Stimulated activated memory B cell treated with anti-CD40 and anti-IgM and Interleukin-4, amounts not matched to agents 10 μg/mL and 1 μg/mL and 100 μg/mL, for 72 hours (primary cell): Measurements from ENCODE around the gene TRIM62.
A peak's percentile ranks its signal among the peaks of the same experiment; 100 is the strongest.
"Not testable (repeated sequence)": the region's sequence is repeated elsewhere in the genome, so short reads cannot be mapped to it uniquely, and the experiment has no call there.

Source experiments
- ATAC-seq: fragments of 150-1000 bp; cut with Tn5 transposase; 2 replicates; pipeline ENCODE4 v1.10.0; 2021
- H3K27ac Mint-ChIP-seq: one replicate; pipeline ENCODE4 v1.8.0; 2022; ENCODE audit warnings: mild to moderate bottlenecking, mixed read lengths
- H3K27me3 Mint-ChIP-seq: one replicate; pipeline ENCODE4 v1.8.0; 2022; ENCODE audit warnings: mixed read lengths
- H3K36me3 Mint-ChIP-seq: one replicate; pipeline ENCODE4 v1.8.0; 2022; ENCODE audit warnings: mixed read lengths
- H3K4me1 Mint-ChIP-seq: one replicate; pipeline ENCODE4 v1.8.0; 2022; ENCODE audit warnings: mixed read lengths
- H3K4me3 Mint-ChIP-seq: one replicate; pipeline ENCODE4 v1.8.0; 2022; ENCODE audit warnings: mild to moderate bottlenecking, moderate library complexity, mixed read lengths
- H3K9me3 Mint-ChIP-seq: one replicate; pipeline ENCODE4 v1.8.0; 2022; ENCODE audit warnings: mixed read lengths

The TRIM62 gene

GRCh38 chr1:33140153-33141149 lies 41.4 kb downstream of the TRIM62 start:
- H3K27ac Mint-ChIP-seq: peak overlapping the region; percentile 4
- H3K9me3 Mint-ChIP-seq: no peaks in the 10 kb centered on the region
- peaks cover 10% of the 10 kb centered on the region for H3K36me3 Mint-ChIP-seq
- no peaks in the 10 kb centered on the region for H3K27me3 Mint-ChIP-seq
- peaks cover 13% of the 10 kb centered on the region for H3K4me1 Mint-ChIP-seq
- no peak for ATAC-seq
- no peak overlapping the region for H3K4me3 Mint-ChIP-seq

DNA sequence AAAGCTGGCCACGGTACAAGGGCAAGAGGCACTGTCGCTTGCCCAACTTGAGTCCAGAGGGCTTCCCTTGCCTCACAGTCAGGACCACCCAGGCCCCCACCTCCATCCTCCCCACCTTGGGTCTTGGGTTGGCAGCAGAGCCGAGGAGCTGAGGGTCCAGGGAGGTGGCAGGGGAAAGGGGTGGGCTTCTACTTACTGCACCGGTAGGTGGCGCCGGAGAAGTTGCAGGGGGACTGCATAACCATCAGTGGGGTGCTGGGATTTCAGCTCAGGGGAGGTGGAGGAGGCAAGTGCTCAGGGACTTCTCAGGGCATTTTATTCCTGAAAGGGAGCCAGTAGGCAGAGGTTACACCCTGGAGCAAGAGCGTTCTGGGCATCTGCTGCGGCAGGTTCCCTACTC lies 44.0 kb downstream of the TRIM62 start:
- peaks cover 6% of the 10 kb centered on the region for H3K36me3 Mint-ChIP-seq
- H3K4me3 Mint-ChIP-seq: no peak overlapping the region
- H3K27me3 Mint-ChIP-seq: no peaks in the 10 kb centered on the region
- no peak for ATAC-seq
- no peaks in the 10 kb centered on the region for H3K9me3 Mint-ChIP-seq
- no peak overlapping the region for H3K27ac Mint-ChIP-seq
- peaks cover 19% of the 10 kb centered on the region for H3K4me1 Mint-ChIP-seq

- H3K4me3 Mint-ChIP-seq, ATAC-seq, H3K9me3 Mint-ChIP-seq, H3K27me3 Mint-ChIP-seq: not testable (repeated sequence)
- Mint-ChIP-seq H3K4me1 (peaks cover 25% of the 10 kb centered on the region), H3K36me3 (peaks cover 11% of the 10 kb centered on the region), H3K27ac (peak overlapping the region; percentile 10)
These were observed 45.8 kb downstream of the TRIM62 start for GRCh38 chr1:33136041-33136440.

GRCh38 chr1:33133478-33134105 lies 48.3 kb downstream of the TRIM62 start:
- Mint-ChIP-seq H3K27me3 (no peaks in the 10 kb centered on the region), H3K4me3 (no peak overlapping the region), H3K4me1 (peaks cover 41% of the 10 kb centered on the region), H3K27ac (no peak overlapping the region), H3K9me3 (no peaks in the 10 kb centered on the region), H3K36me3 (peaks cover 11% of the 10 kb centered on the region)
- ATAC-seq: no peak

DNA sequence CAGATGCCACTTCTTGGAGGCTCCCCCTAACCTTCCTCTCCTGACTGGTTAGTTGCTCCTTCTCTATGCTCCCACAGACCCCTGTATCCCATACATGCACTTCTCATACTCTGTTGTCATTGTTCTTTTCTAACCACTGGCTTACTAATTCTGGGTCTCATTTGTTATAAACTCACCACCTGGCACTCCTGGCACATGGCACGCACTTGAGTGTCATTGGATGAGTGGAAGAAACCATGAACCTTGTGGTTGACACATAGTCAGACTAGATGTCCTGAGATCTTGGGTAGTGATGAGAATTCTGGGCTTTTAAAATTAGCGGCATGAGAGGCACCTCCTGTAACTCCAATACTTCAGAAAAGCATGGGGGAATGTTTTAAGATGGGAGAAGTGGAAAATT lies 49.3 kb downstream of the TRIM62 start:
- Mint-ChIP-seq H3K4me1 (peaks cover 37% of the 10 kb centered on the region), H3K27me3 (no peaks in the 10 kb centered on the region), H3K27ac (no peak overlapping the region), H3K4me3 (no peak overlapping the region), H3K36me3 (peaks cover 11% of the 10 kb centered on the region), H3K9me3 (no peaks in the 10 kb centered on the region)
- no peak for ATAC-seq

- H3K9me3 Mint-ChIP-seq: no peaks in the 10 kb centered on the region
- H3K27ac Mint-ChIP-seq: no peak overlapping the region
- peaks cover 36% of the 10 kb centered on the region for H3K4me1 Mint-ChIP-seq
- ATAC-seq: no peak
- H3K4me3 Mint-ChIP-seq: no peak overlapping the region
- peaks cover 9% of the 10 kb centered on the region for H3K36me3 Mint-ChIP-seq
- no peaks in the 10 kb centered on the region for H3K27me3 Mint-ChIP-seq
These were observed 50.7 kb downstream of the TRIM62 start for GRCh38 chr1:33131191-33131590.

- H3K4me3 Mint-ChIP-seq: no peak overlapping the region
- peaks cover 41% of the 10 kb centered on the region for H3K4me1 Mint-ChIP-seq
- H3K9me3 Mint-ChIP-seq: peaks cover 5% of the 10 kb centered on the region
- H3K27ac Mint-ChIP-seq: no peak overlapping the region
- H3K36me3 Mint-ChIP-seq: peaks cover 14% of the 10 kb centered on the region
- no peaks in the 10 kb centered on the region for H3K27me3 Mint-ChIP-seq
- ATAC-seq: no peak
These were observed 51.5 kb downstream of the TRIM62 start for GRCh38 chr1:33130297-33130696.

GRCh38 chr1:33128781-33129180 lies 53.1 kb downstream of the TRIM62 start:
- no peaks in the 10 kb centered on the region for H3K27me3 Mint-ChIP-seq
- peaks cover 5% of the 10 kb centered on the region for H3K9me3 Mint-ChIP-seq
- H3K4me1 Mint-ChIP-seq: peaks cover 41% of the 10 kb centered on the region
- peak overlapping the region; percentile 82 for H3K27ac Mint-ChIP-seq
- no peak overlapping the region for H3K4me3 Mint-ChIP-seq
- no peak for ATAC-seq
- peaks cover 16% of the 10 kb centered on the region for H3K36me3 Mint-ChIP-seq

DNA sequence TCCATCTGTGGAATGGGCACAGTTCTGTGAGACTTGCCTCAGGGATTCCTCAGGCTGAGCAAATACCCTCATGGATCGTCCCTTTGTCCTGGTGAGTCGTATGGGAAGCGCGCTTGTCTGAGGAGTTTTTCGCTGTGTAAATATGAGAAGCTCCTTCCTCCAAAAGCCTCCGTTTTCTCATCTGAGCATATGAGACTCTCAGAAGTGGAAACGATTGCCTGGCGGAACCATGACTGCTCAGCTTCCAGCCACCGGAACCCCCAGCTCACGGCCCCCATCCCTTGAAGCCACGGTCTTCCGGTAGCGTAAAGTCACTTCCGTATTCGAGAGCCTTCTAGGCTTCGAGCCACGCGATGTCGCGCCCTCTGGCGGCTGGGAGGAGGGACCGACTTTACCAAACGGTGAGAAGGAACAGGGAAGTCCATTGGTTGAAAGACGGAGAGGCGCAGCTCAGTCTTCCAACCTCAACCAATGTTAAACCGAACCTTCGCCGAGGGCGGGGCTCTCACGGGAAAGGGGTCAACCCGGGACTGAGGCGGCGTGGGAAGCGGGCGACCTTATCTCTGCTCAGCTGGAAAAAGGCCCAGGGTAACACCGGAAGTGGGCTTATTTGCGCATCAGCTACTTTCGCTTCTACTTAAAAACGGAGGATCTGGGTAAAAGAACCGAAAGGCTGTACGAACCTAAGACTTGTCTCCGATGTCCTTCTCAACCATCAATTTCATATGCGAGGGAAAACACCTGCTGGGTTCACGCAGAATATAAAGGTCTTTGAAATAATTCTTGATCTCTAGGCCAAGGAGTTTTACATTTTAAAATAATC lies 54.6 kb downstream of the TRIM62 start:
- H3K9me3 Mint-ChIP-seq: peaks cover 5% of the 10 kb centered on the region
- ATAC-seq: peak; percentile 99
- no peaks in the 10 kb centered on the region for H3K27me3 Mint-ChIP-seq
- H3K36me3 Mint-ChIP-seq: peaks cover 9% of the 10 kb centered on the region
- H3K4me1 Mint-ChIP-seq: peaks cover 29% of the 10 kb centered on the region
- peak overlapping the region; percentile 90 for H3K4me3 Mint-ChIP-seq
- peak overlapping the region; percentile 82 for H3K27ac Mint-ChIP-seq

DNA sequence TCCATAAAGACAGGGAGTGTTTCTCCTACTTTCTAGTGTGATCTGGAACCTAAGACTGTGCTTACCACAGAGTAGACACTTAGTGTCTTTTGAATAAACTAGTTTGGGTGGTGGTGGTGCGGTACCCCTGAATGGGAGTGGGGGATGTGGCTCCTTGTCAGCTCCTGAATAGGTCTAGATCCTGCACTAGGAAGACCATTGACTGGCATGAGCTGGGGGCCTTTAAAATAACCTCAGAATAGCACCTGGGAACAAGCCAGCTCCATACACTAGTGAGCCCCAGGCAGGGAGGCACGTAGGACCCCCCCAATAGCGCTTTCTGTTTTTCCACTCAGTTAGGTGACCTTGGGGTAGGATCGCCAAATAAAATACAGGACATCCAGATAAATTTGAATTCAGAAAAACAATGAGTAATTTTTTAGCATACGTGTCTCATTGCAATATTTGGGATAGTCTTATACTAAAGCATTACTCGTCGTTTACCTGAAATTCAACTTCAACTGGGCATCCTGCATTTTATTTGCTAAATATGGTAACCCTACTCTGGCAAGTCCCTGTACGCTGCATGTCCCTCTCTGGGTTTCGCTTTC lies 55.3 kb downstream of the TRIM62 start:
- no peak for ATAC-seq
- peaks cover 5% of the 10 kb centered on the region for H3K9me3 Mint-ChIP-seq
- H3K4me1 Mint-ChIP-seq: peaks cover 29% of the 10 kb centered on the region
- H3K27me3 Mint-ChIP-seq: no peaks in the 10 kb centered on the region
- peak overlapping the region; percentile 90 for H3K4me3 Mint-ChIP-seq
- H3K27ac Mint-ChIP-seq: peak overlapping the region; percentile 82
- H3K36me3 Mint-ChIP-seq: peaks cover 9% of the 10 kb centered on the region

DNA sequence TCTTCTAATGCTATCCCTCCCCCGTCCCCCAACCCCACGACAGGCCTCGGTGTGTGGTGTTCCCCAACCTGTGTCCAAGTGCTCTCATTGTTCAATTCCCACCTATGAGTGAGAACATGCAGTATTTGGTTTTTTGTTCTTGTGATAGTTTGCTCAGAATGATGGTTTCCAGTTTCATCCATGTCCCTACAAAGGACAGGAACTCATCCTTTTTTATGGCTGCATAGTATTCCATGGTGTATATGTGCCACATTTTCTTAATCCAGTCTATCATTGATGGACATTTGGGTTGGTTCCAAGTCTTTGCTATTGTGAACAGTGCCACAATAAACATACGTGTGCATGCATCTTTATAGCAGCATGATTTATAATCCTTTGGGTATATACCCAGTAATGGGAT lies 57.2 kb downstream of the TRIM62 start:
- H3K27me3 Mint-ChIP-seq, H3K4me3 Mint-ChIP-seq, H3K9me3 Mint-ChIP-seq, H3K36me3 Mint-ChIP-seq, ATAC-seq, H3K27ac Mint-ChIP-seq: not testable (repeated sequence)
- peaks cover 20% of the 10 kb centered on the region for H3K4me1 Mint-ChIP-seq

DNA sequence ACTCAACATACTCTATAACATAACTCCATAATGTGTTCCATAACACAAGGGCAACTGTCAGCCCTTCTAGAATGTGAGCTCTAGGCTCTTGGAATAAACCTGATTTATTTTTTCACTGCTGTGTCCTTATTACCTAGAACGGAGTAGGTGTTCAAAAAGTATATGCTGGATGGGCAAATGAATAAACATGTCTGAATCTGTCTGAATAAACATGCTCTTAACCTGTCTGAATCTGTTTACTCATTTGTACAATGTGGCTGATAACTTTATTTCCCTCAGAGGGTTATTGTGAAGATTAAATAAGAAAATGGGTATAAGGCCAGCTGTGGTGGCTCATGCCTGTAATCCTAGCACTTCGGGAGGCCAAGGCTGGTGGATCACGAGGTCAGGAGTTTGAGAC lies 58.6 kb downstream of the TRIM62 start:
- Mint-ChIP-seq H3K4me1 (peaks cover 11% of the 10 kb centered on the region), H3K27me3 (peaks cover 7% of the 10 kb centered on the region), H3K4me3 (no peak overlapping the region), H3K36me3 (peaks cover 9% of the 10 kb centered on the region), H3K27ac (no peak overlapping the region), H3K9me3 (peaks cover 5% of the 10 kb centered on the region)
- ATAC-seq: no peak

- H3K9me3 Mint-ChIP-seq: peaks cover 5% of the 10 kb centered on the region
- no peak for ATAC-seq
- H3K27ac Mint-ChIP-seq: no peak overlapping the region
- peaks cover 13% of the 10 kb centered on the region for H3K27me3 Mint-ChIP-seq
- peaks cover 11% of the 10 kb centered on the region for H3K4me1 Mint-ChIP-seq
- peaks cover 9% of the 10 kb centered on the region for H3K36me3 Mint-ChIP-seq
- H3K4me3 Mint-ChIP-seq: no peak overlapping the region
These were observed 59.2 kb downstream of the TRIM62 start for GRCh38 chr1:33122483-33123178.

DNA sequence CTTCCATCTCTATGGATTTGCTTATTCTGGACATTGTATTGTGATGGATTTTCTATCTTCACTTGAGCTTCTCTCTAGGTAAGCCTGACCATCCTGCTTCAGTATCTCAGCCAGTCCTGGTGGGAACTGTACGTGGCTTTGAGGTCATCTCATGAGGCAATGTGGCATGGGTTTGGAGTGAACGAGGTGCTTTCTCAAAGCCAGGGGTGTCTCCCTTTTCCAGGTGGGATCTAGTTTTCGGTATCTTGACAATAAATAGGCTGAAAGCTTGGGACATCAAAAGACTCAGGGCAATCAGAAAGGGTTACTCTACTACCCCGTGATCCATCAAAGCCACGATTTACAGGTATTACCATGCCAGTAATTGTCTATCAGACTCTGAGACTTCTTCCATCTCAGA lies 60.1 kb downstream of the TRIM62 start:
- no peak overlapping the region for H3K4me3 Mint-ChIP-seq
- peaks cover 5% of the 10 kb centered on the region for H3K9me3 Mint-ChIP-seq
- peaks cover 9% of the 10 kb centered on the region for H3K36me3 Mint-ChIP-seq
- H3K27me3 Mint-ChIP-seq: peaks cover 16% of the 10 kb centered on the region
- H3K27ac Mint-ChIP-seq: no peak overlapping the region
- ATAC-seq: no peak
- peaks cover 11% of the 10 kb centered on the region for H3K4me1 Mint-ChIP-seq
